Stimulated activated naive CD4-positive, alpha-beta T cell treated with Interleukin-2 at 50 U/mL for 16 hours (primary cell): ENCODE results near the gene VPS16.

Experiments
- DNase-seq: peaks from one replicate; lab custom pipeline; 2025; lab: John Stamatoyannopoulos, UW

The VPS16 gene

DNA sequence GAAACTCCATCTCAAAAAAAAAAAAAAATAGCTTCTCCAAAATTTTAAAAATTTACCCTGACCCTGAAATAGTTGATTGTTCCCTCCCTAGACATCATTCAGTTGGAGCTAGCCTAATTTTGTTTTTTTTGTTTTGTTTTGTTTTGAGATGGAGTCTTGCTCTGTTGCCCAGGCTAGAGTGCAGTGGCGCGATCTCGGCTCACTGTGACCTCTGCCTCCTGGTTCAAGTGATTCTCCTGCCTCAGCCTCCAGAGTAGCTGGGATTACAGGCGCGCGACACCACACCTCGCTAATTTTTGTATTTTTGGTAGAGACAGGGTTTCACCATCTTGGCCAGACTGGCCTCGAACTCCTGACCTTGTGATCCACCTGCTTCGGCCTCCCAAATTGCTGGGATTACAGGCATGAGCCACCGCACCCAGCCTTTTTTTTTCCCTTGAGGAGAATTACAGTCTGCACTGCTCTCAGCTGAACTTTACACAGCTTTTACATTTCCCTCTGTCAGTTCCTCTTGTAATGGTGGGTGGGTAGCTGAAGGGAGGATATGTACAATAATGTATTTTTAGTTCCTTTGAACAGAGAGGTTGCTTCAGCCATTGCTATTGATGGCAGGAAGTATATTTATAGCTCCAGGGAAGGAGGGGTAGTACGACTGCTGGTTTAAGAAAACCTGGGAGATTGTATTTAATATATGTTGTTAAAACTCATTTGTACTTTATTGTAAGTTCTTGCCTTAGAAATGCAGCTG is 60.5 kb downstream of the VPS16 start:
- no peak for DNase-seq

DNA sequence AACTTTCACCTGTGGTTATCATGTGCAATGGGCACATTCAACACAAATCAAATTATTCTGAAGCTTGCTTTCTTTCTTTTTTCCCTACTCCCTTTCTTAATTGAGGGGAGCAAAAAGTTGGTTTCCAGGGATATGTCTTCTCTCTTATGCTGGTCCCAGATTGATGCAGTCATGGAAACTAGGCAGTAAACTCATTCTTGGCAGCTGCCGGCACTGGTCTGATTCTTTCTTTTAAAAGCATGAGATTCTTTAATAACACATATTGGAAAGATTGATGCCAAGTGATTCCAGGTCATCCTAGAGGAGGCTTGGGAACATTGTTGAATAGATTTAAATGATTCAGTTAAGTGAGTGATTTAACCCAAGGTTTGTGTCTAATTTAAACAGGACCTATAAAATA is 61.7 kb downstream of the VPS16 start:
- DNase-seq = no peak

DNA sequence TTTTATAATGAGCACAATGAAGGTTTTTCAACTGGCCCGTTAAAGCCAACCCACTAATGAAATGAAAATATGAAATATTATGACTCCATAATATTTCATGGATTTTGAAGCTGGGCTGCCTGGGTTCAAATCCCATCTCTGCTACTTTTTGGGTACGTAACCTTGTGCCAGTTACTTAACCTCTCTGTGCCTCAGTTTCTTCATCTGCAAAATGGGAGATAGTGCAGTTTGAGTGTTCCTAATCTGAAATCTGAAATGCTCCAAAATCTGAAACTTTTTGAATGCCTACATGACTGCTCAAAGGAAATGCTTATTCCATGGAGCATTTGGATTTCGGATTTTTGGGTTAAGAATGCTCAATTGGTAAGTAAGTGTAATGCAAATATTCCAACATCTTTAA is 62.3 kb downstream of the VPS16 start:
- no peak for DNase-seq

DNA sequence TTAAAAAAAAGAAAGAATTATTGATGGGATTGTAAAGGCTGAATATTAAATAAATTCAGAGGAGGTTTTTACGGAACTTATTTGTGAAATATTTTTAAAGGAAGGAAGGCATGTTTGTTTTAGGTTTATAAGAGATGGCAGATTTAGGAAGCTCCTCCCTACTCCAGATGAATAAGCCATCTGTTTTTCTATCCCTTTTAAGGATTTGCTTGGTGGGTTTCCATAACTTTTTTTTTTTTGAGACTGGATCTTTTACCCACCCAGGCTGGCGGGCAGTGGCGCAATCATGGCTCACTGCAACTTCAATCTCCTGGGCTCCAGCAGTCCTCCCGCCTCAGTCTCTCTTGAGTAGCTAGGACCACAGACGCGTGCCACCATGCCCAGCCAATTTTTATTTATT is 63.1 kb downstream of the VPS16 start:
- DNase-seq = no peak

DNA sequence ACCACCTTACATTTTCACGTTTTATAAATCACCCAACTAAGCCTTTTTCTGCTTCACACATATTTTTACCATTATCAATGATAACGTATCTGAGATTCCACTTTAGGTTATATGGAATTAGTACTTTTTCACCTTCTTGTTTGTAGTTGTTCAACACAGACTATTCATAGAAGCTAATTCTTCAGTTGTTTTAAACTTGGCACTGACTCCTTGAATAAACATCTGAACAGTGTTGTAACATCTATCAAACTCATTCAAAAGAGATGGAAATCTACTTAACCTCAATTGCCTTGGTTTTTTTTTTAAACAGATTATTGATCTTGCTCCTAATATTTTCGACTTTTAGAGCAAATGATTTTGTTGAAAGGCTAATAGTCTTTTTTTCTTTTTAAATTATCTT is 67.0 kb downstream of the VPS16 start:
- DNase-seq = no peak

DNA sequence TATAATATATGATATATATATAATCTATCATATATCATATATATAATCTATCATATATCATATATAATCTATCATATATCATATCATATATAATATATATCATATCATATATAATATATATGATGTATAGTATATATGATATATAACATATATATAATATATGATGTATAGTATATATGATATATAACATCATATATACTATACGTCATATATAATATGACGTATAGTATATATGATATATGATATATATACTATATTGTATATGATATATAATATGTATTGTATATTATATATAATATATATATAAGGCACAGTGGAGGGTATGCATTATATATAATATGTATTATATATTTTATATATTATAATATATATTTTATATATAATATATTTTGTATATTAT is 69.4 kb downstream of the VPS16 start:
- DNase-seq = no peak

DNA sequence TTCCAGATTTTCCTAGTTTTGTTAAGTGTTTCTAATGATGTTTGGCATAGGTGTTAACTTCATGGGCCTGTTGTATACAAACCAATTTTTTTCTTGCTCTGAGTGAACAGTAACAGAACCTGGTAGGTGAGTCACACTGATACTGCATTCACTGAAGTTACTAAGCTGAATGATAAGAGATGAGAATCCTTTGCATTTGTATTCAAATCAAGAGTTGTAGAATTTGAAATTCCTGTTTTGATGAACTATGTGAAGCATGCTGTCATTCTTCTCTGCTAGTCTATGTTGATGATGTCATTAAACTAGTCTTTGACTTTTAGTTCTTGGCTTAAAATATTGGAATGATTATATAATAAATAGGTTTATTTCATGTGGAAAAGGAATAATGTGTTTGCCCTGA is 70.7 kb downstream of the VPS16 start:
- no peak for DNase-seq

DNA sequence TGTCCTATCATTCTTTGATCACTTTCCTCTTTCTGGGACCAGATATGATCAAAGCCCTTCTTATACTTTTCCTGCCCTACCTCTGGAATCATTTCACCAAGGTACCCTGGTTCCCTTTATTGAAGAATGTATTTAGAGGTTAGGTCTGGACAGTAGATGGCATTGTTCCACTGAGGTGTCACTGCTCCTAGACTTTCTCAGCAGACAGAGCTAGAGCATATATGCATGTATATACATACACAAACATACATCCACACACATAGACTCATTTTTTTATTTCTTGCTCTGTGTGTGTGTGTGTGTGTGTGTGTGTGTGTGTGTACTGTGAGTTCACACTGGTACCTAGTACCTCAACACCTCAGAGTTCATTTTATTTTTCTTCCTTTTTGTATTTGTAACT is 73.6 kb downstream of the VPS16 start:
- DNase-seq = no peak
